Measurements from ENCODE around the gene GPR180.

GPR180 gene

DNA sequence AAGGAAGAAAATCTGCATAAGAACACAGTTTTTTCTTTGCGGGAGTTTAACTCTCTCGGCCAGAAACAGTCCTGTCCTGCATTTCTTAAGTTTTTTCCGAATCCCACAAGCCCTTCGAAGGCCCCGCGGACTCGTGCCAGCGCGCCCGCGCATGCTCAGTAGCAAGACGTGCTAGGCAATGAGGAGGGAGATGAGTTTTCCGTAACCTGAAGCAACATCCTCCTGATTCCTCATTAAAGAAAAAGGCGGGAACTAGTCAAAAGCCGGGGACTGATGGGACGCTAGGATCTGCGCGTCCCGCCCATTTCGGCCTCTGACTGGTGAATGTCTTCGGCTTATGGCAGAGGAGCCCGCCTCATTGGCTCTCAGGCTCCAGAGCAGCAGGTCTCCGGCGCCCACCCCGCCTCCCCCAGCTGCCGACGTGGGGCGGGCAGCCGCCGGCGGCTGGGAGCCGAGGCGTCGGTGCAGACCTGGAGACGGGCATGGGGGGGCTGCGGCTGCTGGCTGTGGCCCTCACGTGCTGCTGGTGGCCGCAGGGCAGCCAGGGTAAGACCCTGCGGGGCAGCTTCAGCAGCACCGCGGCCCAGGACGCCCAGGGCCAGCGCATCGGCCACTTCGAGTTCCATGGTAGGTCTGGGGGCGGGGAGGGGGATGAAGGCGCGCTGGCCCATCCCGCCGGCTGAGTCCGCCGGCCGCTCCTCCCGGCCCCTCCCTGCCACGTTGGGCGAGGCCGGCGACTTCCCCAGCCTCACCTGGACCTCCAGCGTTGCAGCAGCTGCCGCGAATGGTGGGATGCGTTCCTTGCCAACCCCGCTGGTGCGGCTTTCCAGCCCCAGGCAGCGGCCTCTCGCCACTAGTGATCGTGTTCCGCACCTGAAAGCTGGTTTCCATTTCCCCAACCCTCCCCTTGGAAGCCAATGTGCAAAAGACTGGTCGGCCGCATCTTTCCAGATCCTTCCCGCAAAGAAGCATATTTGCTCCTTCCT is at the start of gene GPR180:
Gene GPR180, plus strand, starts transcription at position 412 of the 986 bp plus-strand sequence. Its CDS starts 71 bp downstream, at position 483.
- peak within 1 kb of the TSS; percentile 77 for H3K4me3 ChIP-seq (ENCODE audit: low read depth, low read length)

DNA sequence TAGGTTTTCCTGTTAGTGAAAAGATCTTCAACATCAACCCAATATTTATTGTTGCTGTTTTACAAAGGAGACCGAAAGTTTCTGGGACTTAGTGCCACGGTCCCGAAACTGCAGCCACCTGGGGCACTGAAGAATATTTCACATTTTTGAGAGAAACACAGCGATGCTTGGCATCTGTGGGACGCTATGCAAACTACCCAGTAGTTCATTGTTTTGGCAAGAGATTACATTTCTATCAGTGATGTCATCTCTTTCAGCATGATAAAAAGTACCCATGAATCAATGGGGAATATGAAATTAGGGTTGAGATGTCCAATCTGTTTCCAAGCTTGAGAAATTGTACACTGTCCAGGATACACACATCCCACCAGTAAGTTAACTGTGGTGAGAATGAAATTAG is 49.6 kb upstream of the GPR180 start:
- H3K4me3 ChIP-seq (ENCODE audit: low read depth, low read length): no peak overlapping the region

DNA sequence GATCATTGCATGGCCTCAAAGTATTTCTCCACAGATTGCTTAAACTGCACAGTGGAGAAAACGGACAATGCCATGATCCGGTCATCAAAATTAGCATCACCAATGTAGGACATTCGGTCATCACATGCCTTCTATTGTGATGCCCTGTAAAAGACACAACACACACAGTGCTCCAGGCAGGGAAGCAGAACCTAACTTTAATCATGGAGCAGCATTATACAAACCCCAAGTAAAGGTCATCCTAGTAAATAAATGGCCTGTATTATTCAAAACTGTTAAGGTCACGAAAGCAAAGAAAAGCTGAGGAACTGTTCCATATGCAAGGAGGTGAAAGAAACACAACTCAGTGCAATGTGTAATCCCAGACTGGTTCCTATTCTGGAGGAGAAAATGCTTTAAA is 47.9 kb upstream of the GPR180 start:
- H3K4me3 ChIP-seq (ENCODE audit: low read depth, low read length): no peak overlapping the region

DNA sequence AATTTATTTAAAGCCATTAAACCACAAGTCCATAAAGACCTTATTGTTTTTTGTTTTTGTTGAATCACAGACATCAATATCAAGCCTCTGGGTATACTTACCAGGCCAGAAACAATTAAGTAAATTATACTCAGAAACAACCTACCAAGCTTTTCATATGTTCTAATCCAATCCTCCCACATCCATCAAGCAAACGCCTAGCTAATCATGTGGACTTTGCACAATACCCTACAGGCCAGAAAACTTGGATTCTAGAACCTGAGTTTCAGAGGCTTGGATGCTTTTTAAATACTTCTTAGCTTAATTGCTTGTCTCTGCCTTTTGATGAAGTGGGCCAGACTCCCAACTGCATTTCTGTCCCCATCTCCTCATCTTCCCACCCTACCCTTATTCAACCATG is 45.6 kb upstream of the GPR180 start:
- no peak overlapping the region for H3K4me3 ChIP-seq (ENCODE audit: low read depth, low read length)

DNA sequence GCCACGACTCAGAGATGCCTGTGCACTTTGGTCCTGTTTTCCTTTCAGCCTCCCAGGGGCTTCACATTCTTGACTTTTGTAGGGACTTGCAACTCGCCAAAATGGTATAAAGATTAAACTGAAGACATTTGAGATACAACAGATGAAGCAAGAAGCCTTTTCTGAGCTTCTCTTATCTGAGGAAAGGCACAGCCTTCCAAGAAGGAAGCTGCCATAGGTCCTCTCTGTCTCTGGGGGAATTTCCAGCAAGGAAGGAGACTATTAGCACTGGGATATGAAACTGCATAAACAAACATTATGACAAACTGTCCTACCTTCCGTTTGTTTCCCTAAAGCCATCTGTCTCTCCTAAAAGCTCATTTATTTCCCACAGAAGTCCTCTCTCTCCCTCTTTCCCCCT is 45.0 kb upstream of the GPR180 start:
- H3K4me3 ChIP-seq (ENCODE audit: low read depth, low read length): no peak overlapping the region

DNA sequence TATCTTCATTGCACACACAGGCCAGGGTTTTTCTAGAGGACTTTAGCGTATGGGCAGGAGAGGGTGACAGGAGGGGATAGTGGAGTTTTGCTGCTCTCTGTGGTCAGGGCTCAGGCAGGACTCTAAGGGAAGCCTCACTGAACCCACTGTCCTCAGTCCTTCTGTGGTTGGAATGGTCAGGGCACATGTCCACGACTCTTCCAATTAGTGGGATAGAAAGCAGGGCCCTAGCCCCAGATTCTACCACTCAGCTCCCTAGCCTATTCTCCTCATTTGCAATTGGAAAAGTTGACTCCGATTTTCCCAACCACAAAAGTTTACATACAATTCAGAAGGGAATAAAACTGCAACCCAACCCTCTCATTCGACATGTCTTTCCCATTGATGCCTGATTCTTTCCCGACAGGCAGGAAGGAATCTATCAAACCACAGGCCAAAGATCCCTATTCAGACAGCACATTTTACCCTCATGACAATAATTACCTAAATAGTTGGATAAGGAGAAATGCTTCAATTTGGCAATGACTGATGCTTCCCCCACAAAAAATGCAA is 43.9 kb upstream of the GPR180 start:
- no peak overlapping the region for H3K4me3 ChIP-seq (ENCODE audit: low read depth, low read length)

DNA sequence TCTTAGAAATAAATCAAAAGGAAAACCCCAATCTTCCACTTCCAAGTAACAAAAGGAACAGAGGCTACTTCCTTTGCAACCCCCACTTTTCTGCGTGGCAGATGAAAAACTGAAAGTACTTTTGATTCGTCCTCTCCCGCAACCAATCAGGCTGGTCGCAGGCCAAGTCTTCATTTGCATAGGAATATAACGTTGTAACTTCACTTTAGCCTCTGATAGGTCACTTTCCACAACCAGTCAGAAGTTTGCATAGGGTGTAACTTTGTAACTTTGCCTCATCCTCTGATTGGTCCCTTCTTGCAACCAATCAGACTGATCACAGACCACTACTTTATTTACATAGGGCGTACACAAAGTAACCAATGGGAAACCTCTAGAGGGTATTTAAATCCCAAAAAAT is 42.9 kb upstream of the GPR180 start:
- no peak overlapping the region for H3K4me3 ChIP-seq (ENCODE audit: low read depth, low read length)

DNA sequence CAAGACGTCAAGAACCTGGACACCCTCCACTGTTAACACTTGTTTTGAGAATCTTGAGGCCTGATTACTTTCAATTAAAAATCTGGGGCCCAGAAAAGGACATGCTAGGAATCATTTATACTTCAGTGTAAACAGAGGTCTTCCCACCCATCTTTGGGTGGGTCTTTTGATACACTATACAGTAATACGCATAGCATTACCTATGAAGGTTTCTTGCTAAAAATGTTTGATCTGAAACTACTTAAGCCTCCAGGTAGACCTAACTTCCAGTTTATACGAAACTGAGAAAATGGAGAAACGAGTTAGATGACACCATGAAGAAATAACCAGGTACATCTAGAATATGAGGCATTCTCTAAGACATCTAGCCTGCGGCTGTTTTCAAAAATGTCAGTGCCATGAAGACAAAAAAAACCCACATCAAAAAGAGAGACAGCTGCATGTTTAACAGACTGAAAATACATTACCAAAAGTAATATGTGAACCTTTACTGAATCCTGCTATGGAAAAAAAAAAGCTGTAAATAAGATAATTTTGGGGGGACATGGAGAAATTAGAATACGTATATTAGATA is 42.3 kb upstream of the GPR180 start:
- no peak overlapping the region for H3K4me3 ChIP-seq (ENCODE audit: low read depth, low read length)

DNA sequence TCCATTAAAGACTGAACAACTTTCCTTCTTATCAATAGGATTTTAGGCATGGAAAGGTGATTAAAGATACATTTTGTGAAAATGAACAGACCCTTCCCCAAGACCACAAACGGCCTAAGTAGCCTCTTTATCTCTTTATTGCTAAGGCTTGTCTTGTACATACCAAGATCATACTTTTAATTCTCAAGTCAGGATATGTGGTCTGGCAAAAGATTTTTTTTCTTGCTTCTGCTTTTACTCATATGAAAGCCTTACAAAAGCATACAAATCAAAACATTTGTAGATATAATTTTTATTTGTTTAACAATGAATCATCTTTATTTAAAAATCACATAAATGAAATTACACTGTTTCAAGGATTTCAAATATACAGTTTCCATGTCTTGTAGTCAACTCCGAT is 41.5 kb upstream of the GPR180 start:
- no peak overlapping the region for H3K4me3 ChIP-seq (ENCODE audit: low read depth, low read length)

DNA sequence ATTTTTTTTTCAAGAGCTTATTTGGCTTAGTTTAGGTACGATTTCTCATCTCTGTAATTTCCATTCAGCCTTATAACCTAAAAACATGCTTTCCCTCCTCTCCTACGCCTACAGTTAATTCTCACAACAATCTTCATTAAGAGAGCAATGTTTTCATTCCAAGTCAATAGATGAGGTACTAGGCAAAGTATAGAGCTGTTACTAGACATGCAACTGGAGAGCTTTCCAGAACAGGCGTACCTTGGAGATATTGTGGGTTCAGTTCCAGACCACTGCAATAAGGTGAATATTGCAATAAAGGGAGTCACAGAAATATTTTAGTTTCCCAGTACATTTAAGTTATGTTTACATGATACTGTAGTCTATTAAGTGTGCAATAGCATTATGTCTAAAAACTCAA is 40.5 kb upstream of the GPR180 start:
- H3K4me3 ChIP-seq (ENCODE audit: low read depth, low read length): no peak overlapping the region

DNA sequence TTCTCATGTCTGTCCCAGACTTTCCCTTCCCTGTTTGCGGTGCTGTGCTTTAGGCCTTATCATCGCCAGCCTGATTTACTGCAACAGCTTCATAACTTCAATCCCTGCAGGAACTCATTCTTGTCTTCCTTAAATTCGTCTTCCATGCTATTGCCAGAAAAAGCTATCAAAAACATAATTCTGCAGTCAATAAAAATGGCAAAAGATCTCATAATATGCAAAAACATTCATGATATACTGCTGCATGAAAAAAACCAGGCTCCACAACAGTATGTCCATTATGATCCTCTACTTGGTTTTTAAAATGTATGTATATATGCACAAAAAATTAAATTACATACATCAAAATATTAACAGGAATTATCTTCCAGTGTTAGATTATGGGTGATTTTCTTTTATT is 34.1 kb upstream of the GPR180 start:
- no peak overlapping the region for H3K4me3 ChIP-seq (ENCODE audit: low read depth, low read length)

DNA sequence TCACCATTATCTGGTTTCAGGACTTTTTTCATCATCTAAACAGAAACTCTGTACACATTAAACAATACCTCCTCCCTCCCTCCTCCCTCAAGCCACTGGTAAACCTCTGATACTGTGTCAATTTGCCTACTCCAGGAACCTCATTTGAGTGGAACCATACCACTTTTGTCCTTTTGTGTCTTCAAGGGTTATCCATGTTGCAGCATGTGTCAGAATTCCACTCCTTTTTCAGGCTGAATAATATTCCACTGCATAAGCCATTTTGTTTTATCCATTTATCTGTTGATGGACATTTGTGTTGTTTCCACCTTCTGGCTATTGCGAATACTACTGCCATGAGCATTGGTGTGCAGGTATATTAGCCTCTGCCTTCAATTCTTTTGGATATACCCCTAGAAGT is 33.2 kb upstream of the GPR180 start:
- H3K4me3 ChIP-seq (ENCODE audit: low read depth, low read length): no peak overlapping the region

DNA sequence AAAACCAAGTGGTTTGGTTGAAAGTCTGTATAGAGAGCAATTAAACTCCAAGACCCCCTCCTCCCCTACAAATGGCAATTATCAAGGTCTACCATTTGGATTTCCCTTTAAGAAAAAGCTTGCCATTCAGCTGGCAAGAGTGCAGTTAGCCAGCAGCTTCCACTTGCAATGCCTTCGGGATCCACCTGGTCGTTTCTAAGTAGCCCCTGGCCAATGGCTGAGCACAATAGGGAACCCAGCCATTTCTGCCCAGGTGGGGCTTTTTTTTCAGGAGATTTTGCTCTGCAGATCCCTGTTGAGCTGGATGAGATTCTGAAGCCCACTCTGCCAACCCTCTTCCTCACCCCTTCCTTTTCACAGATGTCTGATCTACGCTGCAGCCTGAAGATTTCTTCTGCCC is 32.0 kb upstream of the GPR180 start:
- no peak overlapping the region for H3K4me3 ChIP-seq (ENCODE audit: low read depth, low read length)

DNA sequence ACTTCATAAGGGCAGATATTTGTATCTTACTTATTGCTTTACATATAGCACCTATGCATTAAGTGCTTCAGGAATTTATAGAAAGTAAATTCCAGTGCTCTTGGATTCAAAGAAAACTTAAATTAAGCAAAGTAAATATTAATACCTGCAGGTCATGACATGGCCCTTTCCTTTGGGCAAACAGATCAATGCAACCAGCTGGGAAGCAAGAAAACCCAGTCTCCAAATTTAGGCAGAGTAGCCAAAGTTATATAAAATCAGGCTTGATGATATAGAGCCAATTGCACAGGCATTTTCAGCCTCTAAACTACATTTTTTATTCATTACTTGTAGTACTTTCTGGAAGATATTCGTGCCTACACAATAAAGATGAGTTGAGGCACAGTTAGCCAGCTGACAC is 22.6 kb upstream of the GPR180 start:
- H3K4me3 ChIP-seq (ENCODE audit: low read depth, low read length): no peak overlapping the region

DNA sequence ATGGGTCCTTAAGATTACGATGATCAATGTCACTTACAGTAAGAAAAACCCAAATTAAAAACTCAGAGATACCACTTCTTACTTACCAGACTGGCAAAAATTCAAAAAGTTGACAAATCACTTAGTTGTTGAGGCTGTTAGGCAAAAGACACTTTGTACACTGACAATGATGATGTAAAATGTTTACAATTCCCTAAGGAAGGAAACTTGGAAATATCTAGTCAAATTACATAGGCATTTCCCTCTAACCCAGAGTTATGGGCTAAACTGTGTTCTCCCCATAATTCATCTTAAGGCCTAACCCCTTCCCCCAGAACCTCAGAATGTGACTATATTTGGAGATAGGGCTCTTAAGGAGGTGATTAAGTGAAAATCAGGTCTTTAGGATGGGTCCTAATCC is 17.7 kb upstream of the GPR180 start:
- H3K4me3 ChIP-seq (ENCODE audit: low read depth, low read length): no peak overlapping the region

DNA sequence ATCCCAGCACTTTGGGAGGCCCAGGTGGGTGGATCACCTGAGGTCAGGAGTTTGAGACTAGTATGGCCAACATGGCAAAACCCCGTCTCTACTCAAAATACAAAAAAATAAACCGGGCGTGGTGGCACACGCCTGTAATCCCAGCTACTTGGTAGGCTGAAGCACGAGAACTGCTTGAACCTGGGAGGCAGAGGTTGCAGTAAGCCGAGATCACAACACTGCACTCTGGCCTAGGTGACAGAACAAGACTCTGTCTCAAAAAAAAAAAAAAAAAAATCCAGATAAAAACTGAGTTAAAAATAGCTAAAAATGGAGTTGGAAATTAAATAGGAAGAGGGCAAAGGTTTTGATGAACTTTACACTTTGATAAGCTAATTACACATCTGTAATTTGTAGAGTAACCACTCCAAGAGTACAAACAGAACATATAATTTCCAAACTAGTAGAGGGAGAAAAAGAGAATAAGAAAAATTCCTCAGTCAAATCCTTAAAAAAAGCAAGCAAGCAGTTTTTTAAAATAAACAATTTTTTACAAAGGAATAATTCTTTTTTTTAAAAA is 16.0 kb upstream of the GPR180 start:
- no peak overlapping the region for H3K4me3 ChIP-seq (ENCODE audit: low read depth, low read length)

DNA sequence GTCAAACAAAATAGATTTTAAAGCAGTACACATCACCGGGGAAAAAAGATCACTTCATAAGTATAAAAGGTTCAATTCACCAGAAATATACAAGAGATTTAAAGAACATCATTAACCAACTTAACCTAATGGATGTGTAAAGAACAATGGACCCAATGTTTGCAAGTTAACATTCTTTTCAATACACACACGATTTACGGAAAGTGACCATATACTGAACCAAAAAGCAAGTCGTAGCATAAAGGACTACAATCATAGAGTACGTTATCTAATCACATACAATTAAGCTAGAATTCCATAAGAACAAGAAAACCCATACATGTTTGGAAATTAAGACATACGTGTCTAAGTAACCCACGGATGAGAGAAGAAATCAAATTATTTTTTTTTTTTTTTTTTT is 15.3 kb upstream of the GPR180 start:
- no peak overlapping the region for H3K4me3 ChIP-seq (ENCODE audit: low read depth, low read length)

DNA sequence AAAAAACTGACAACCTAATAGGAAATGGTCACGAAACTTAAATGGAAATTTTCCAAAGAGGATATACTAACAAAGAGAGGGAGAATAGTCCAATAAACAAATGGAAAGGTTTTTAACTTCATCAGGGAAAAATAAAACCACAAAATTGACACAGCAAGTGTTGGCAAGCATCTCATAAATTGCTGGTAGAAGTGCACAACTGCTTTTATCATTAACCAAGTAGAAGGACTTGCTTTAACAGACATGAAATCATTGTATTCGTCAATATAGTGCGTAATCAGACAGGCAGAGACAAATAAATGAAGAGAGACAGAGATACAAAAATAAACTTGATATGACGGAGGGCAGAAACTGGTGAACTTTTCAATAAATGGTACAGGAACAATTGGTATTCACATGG is 13.1 kb upstream of the GPR180 start:
- no peak overlapping the region for H3K4me3 ChIP-seq (ENCODE audit: low read depth, low read length)

DNA sequence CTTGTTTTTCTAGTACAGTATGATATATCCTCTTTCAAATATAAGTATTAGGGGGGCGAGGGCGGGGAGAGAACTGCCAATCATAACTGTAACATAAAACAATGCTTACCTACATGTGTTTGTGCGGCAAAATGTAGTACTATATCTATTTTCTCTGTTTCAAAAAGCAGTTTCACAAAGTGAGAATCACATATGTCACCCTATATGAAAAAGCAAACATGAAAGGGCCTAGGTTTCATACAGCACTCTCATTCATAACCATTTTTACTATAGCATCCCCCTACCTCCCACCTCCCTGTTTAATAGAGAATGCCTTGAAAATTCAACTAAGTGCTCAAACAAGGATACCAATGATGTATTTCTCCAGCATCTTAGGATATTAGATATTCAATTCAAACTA is 10.9 kb upstream of the GPR180 start:
- no peak overlapping the region for H3K4me3 ChIP-seq (ENCODE audit: low read depth, low read length)

DNA sequence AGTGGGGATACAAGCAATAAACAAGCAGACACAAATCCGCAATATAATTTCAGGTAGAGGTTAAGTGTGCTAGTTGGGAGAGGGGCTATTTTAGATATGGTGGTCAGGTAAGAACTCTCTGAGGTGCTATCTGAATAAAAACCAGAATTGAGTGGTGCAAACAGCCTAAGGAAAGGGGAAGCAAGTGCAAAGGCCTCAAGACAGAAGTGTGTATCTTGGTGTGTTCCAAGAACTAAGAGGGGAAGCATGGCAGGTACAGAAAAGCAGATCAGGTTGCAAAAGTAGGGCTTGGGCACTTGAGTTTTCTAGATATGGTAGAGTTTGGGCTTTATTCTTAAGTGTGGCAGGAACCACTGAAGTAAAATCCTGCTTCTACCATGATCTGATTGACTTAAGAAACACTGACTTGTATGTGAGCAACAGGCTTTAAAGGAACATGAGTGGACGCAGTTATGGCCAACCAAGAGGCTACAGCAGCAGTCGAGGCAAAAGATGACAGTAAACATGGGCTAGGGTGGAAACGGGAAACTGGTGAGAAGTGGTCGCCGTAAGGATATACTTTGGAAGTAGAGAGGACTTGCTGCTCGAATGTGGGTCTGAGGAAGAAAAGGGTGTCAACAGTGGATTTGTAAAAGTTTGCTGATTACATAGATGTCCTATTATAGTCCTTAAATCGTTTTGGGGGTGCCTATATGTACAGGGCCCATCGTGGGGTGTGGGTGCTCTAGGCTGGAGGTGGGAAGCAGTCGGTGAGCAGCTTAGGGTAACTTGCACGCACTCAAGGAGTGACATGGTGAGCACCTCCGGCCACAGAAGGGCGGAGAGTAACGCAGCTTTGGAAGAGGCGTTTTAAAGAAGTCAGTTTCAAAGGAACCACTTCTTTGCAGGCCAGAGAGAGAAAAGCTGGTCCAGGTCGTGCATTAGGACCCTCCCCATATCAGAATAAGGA is 6.4 kb upstream of the GPR180 start:
- peak overlapping the region; percentile 99 for H3K4me3 ChIP-seq (ENCODE audit: low read depth, low read length)
